ENCODE results near the gene FYB1. TPM values are rescaled to one million over a fixed set of nuclear protein-coding genes. Genes with fewer than 3 reads are reported as not detected.

FYB1 gene
- total RNA-seq, 1 experiment from 2014 or later, result 0.52 TPM

- TF ChIP-seq ZNF281 (CRISPR knock-in tag; IDR thresholded peaks at IDR 0.05) (no peak), ZNF121 (CRISPR knock-in tag; IDR thresholded peaks at IDR 0.05) (no peak), NFATC4 (CRISPR knock-in tag; IDR thresholded peaks at IDR 0.05) (no peak), HMGA2 (CRISPR knock-in tag; IDR thresholded peaks at IDR 0.05) (no peak), ZNF317 (CRISPR knock-in tag; IDR thresholded peaks at IDR 0.05; ENCODE audit: borderline replicate concordance, low read depth) (no peak), TCF7 (CRISPR knock-in tag; IDR thresholded peaks at IDR 0.05; ENCODE audit: low read depth) (no peak)
Observed at GRCh38 chr5:39106322-39106721, 113.0 kb downstream of the FYB1 start (continued).

- no peak overlapping the region for H3K4me3 Mint-ChIP-seq
- H3K36me3 Mint-ChIP-seq, result no peaks in the 10 kb centered on the region
- no peak overlapping the region for H3K27ac Mint-ChIP-seq
- no peaks in the 10 kb centered on the region for H3K4me1 Mint-ChIP-seq
- ChIA-PET CTCF (interaction anchor here (1.8 kb wide), 1 partner anchor 23 kb away, joined by 5 read pairs; no protein-coding TSS in a partner anchor), POLR2A (no interaction called here)
- H3K9me3 Mint-ChIP-seq, result no peaks in the 10 kb centered on the region
- no peaks in the 10 kb centered on the region for H3K27me3 Mint-ChIP-seq (ENCODE audit: low read depth)
- no peak for ATAC-seq
- DNase-seq (ENCODE audit: low spot score), result no peak
- no peak for TF ChIP-seq ATF2 (CRISPR knock-in tag; IDR thresholded peaks at IDR 0.05; ENCODE audit: borderline replicate concordance, low read depth)
- TF ChIP-seq NR3C1 (CRISPR knock-in tag; conservative IDR thresholded peaks at IDR 0.05; ENCODE audit: low read depth), result no peak
- TF ChIP-seq ATF6 (CRISPR knock-in tag; IDR thresholded peaks at IDR 0.05), result no peak
- no peak for TF ChIP-seq IRF2 (CRISPR knock-in tag; IDR thresholded peaks at IDR 0.05; ENCODE audit: borderline replicate concordance, low read depth)
- no peak for TF ChIP-seq ZNF512 (CRISPR knock-in tag; IDR thresholded peaks at IDR 0.05; ENCODE audit: borderline replicate concordance)
- no peak for TF ChIP-seq PRDM15 (CRISPR knock-in tag; IDR thresholded peaks at IDR 0.05)
- no peak for TF ChIP-seq ZBTB21 (CRISPR knock-in tag; IDR thresholded peaks at IDR 0.05; ENCODE audit: borderline replicate concordance)
- TF ChIP-seq PREB (CRISPR knock-in tag; IDR thresholded peaks at IDR 0.05; ENCODE audit: borderline replicate concordance), result no peak
- TF ChIP-seq USF1 (CRISPR knock-in tag; IDR thresholded peaks at IDR 0.05), result no peak
- no peak for TF ChIP-seq IRF1 (CRISPR knock-in tag; IDR thresholded peaks at IDR 0.05)
- TF ChIP-seq MAX (CRISPR knock-in tag; IDR thresholded peaks at IDR 0.05), result no peak
- TF ChIP-seq CREM (CRISPR knock-in tag; IDR thresholded peaks at IDR 0.05), result no peak
- TF ChIP-seq ZMAT4 (CRISPR knock-in tag; IDR thresholded peaks at IDR 0.05), result no peak
Observed at GRCh38 chr5:39104221-39104620, 115.1 kb downstream of the FYB1 start.

All from WTC11 (cell line).